ENCODE data around the gene SELENOV.
"Not testable (repeated sequence)": the region's sequence is repeated elsewhere in the genome, so short reads cannot be mapped to it uniquely, and the experiment has no call there.

The SELENOV gene

GRCh38 chr19:39514840-39515550 is at the start of gene SELENOV:
TSS of gene SELENOV (plus strand) at chr19:39515139. CDS start at chr19:39515213, 74 bp downstream.
- peak in 1 of 4 experiments; percentile 21 for DNase-seq

- DNase-seq = no peak
Observed at GRCh38 chr19:39465956-39466747, 48.8 kb upstream of the SELENOV start.

- no peak for DNase-seq
Observed at GRCh38 chr19:39467941-39468340, 47.0 kb upstream of the SELENOV start.

DNA sequence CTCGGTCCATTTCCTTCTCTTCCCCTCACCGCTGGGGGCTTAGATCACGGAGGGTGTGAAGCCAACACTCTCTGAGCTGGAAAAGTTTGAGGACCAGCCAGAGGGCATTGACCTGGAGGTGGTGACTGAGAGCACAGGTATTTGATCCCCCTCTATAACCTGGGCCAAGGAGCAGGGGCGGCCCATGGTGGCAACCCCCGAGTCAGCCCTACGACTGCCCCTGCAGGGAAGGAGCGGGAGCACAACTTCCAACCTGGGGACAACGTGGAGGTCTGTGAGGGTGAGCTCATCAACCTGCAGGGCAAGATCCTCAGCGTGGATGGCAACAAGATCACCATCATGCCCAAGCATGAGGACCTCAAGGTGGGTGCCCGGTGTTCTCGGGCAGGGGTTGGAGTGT is 45.9 kb upstream of the SELENOV start:
- DNase-seq = no peak

GRCh38 chr19:39469567-39469966 is 45.4 kb upstream of the SELENOV start:
- DNase-seq = no peak

DNA sequence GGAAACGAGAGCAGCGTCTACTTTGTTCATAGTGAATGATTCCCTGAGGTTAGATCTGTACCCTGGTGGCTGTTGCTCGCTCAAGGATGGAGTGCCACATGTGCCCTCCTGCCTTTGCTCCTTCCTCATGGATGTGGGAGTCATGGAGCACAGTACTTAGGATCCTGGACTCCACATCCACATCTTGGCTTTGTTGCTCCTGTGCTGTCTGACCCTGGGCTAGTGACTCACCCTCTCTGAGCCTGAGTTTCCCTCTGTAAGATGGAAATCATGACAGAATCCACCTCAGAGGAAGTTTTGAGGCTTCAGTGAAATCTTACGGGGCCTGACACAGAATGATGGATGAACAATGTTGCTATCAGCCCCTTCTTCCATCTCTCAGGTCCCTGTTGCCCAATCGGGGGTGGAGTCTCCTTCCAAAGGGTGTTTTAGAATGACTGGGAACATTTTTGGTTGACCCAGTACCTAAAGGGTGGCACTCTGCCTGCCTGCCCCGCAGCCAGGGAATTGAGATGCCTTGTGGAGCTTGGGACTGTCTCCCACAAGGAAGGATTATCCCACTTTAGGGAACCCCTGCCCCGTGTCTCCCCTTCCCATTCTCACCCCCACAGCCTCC is 44.1 kb upstream of the SELENOV start:
- no peak for DNase-seq

GRCh38 chr19:39471756-39472536 is 43.0 kb upstream of the SELENOV start:
- no peak for DNase-seq

DNA sequence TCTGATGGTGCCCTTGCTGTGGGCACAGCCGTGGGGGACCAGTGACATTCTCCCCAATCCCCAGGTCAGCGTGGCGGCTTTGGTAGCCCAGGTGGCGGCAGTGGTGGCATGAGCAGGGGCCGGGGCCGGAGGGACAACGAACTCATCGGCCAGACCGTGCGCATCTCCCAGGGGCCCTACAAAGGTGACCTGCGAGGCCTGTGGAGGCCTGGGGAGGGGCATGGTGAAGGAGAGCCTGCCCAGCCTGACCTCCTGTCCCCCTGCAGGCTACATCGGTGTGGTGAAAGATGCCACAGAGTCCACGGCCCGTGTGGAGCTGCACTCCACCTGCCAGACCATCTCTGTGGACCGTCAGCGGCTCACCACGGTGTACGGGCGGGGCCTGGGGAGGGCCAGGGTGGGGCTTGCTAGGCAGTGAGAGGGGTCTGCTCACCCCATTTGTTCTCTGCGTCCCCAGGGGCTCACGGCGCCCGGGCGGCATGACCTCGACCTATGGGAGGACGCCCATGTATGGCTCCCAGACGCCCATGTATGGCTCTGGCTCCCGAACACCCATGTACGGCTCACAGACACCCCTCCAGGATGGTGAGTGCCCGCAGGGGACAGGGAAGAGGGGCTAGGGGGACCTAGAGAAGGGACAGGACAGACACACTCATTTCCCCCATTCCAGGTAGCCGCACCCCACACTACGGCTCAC is 42.0 kb upstream of the SELENOV start:
- DNase-seq = no peak

DNA sequence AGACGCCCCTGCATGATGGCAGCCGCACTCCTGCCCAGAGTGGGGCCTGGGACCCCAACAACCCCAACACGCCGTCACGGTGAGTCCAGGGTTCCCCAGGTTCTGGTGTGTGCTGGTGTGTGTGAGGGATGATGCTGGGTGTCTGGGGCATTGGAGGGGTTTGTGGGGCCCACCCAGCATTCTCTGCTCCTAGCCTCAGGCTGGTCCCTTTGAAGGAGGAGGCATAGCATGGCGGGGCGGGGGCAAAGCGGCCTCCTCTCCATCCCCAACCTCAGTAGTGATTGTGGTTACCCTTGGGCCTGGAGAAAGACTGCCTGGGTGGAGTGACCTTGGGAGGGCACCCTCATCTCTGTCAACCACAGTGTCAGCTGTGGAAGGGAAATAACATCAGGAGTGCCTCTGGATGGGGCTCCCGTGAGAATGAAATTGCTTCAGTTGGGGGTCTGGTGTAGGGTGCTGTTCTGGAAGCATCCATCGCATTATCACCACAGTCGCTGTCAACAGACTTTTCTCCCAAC is 41.4 kb upstream of the SELENOV start:
- DNase-seq = no peak

GRCh38 chr19:39474139-39474620 is 40.8 kb upstream of the SELENOV start:
- peak; percentile 51 to 78 (median 69) for DNase-seq

- DNase-seq = no peak
Observed at GRCh38 chr19:39475748-39476147, 39.2 kb upstream of the SELENOV start.

DNA sequence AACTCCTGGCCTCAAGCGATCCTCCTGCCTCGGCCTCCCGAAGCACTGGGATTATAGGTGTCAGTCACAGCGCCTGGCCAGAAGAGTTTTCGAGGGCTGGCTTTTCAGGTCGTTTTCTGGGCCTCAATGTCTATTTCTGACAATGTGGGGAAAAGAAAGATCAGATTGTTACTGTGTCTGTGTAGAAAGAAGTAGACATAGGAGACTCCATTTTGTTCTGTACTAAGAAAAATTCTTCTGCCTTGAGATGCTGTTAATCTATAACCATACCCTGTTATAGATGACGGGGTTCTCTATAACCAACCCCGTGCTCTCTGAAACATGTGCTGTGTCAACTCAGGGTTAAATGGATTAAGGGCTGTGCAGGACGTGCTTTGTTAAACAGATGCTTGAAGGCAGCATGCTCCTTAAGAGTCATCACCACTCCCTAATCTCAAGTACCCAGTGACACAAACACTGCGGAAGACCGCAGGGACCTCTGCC is 35.6 kb upstream of the SELENOV start:
- not testable (repeated sequence) for DNase-seq

GRCh38 chr19:39479916-39480315 is 35.0 kb upstream of the SELENOV start:
- no peak for DNase-seq

GRCh38 chr19:39480337-39481228 is 34.4 kb upstream of the SELENOV start, which contains the start of gene TIMM50:
TSS of gene TIMM50 (plus strand) at chr19:39480838. CDS start at chr19:39480854, 16 bp downstream.
- DNase-seq = peak; percentile 93 to 98 (median 94)

GRCh38 chr19:39481229-39481545 is 33.8 kb upstream of the SELENOV start:
- DNase-seq = no peak

DNA sequence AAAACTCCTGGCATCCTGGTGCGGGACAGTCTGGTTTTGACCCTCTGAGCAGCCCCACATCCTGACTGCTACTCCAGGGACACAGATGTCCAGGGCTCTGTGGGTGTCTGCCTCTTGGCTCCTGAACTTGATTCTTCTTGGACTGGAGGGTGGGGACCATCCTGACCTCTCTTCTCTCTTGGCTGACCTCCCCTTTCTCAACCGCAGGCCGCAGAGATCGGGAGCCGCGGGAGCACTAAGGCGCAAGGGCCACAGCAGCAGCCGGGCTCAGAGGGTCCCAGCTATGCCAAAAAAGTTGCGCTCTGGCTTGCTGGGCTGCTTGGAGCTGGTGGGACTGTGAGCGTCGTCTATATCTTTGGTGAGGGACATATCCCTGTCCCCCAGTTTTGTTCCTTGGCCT is 33.3 kb upstream of the SELENOV start:
- no peak for DNase-seq

DNA sequence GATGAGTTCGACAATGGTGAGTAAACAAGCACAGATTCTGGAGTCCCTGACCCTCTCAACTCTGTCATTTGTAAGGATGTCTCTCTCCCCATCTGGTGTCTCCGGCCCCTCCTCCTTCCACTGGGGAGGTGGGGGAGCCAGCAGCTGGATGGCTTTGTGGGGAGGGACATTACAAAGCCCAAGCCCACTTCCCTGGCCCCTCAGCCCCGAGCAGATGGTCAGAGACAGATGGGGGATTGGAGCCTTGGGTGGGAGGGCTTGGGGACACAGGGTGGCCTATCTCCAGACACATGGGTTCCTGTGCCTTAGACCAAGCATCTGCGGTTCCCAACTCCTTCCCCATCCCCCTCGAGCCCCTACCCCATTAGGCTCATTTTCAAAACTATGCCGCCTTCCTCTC is 31.8 kb upstream of the SELENOV start:
- no peak for DNase-seq

- no peak for DNase-seq
Observed at GRCh38 chr19:39489756-39490155, 25.2 kb upstream of the SELENOV start.

DNA sequence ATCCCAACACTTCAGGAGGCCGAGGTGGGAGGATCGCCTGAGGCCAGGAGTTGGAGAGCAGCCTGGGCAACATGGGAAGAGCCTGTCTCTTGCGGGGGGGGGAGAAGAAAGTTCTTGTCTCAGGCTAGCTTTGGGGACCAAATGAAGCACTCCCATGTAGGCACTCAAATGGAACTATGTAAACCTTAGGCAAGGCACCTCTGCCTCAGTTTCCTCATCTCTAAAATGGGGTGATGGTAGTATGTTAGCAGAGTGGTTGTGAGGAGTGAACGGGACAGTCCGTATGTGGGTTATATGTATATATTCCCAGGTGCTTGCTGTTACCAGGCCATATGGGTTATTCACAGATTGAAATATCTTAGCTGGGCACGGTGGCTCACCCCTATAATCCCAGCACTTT is 22.7 kb upstream of the SELENOV start:
- DNase-seq = no peak

DNA sequence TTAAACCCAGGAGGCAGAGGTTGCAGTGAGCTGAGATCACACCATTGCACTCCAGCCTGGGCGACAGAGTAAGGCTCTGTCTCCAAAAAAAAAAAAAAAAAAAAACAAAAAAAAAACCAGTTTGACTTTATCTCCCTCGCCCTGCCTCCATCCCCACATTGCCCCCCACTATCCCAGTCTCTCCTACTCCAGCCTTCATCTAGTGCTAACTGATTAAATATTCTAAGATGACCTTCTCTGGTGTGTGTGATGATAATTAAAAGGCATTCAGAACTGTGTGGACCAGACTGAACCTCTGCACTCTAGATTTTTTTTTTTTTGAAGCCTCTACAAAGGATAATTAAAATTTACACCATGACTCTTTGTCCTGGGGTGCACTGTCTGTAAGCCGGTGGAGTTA is 22.2 kb upstream of the SELENOV start:
- DNase-seq = no peak

DNA sequence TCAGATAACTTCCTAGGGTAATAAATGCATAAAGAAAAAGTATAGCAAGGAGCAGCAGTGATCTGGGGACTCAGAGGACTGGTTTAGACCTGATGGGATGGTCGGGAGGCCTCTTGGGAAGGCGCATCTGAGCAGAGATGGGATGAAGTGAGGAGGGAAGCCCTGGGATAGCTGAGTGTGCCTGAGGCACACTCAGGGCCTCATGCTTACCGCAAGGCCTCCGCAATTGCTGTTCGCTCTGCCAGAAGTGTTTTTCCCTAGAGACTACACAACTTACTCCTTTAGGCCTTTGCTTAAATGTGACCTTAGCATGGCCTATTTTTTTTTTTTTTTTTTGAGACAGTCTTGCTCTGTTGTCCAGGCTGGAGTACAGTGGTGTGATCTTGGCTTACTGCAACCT is 20.3 kb upstream of the SELENOV start:
- no peak for DNase-seq

All from activated naive CD4-positive, alpha-beta T cell (primary cell).